H9 (cell line): Measurements from ENCODE around the gene PHKA1. TPM values are rescaled to one million over a fixed set of nuclear protein-coding genes. Genes with fewer than 3 reads are reported as not detected.

Source experiments
- DNase-seq: peaks from one replicate; pipeline ENCODE4 v3.0.0-alpha.2; 2017
- H2AFZ ChIP-seq: one replicate; pipeline ENCODE4 v1.6.1; 2013; ENCODE audit warnings: mild to moderate bottlenecking, low read length, control low read depth, moderate library complexity
- H2AK5ac ChIP-seq: 2 replicates; pipeline ENCODE4 v1.6.1; 2013; ENCODE audit warnings: low read length, control low read depth, mixed read lengths; ENCODE audit not compliant: insufficient read length
- H2BK120ac ChIP-seq: one replicate; pipeline ENCODE4 v1.6.1; 2013; ENCODE audit warnings: low read depth, mild to moderate bottlenecking, low read length, control low read depth, inconsistent platforms; ENCODE audit not compliant: poor library complexity, severe bottlenecking
- H2BK12ac ChIP-seq: 2 replicates; pipeline ENCODE4 v1.6.1; 2013; ENCODE audit warnings: low read length, control low read depth, mixed read lengths, low read depth; ENCODE audit not compliant: insufficient read length
- H2BK15ac ChIP-seq: 2 replicates; pipeline ENCODE4 v1.6.1; 2013; ENCODE audit warnings: low read depth, low read length, control low read depth
- H2BK20ac ChIP-seq: one replicate; pipeline ENCODE4 v1.6.1; 2013; ENCODE audit warnings: low read depth, mild to moderate bottlenecking, low read length, control low read depth, inconsistent platforms; ENCODE audit not compliant: poor library complexity, severe bottlenecking
- H2BK5ac ChIP-seq: 2 replicates; pipeline ENCODE4 v1.6.1; 2013; ENCODE audit warnings: low read length, control low read depth, mixed read lengths; ENCODE audit not compliant: insufficient read length
- H3K14ac ChIP-seq: 2 replicates; pipeline ENCODE4 v1.6.1; 2013; ENCODE audit warnings: low read length, control low read depth; ENCODE audit not compliant: insufficient read depth
- H3K18ac ChIP-seq: 2 replicates; pipeline ENCODE4 v1.6.1; 2013; ENCODE audit warnings: low read depth, mild to moderate bottlenecking, mixed read lengths, low read length, control low read depth; ENCODE audit not compliant: insufficient read length
- H3K23ac ChIP-seq: 2 replicates; pipeline ENCODE4 v1.6.1; 2013; ENCODE audit warnings: low read length, control low read depth, mixed read lengths, low read depth; ENCODE audit not compliant: insufficient read length
- H3K23me2 ChIP-seq: 2 replicates; pipeline ENCODE4 v1.6.1; 2013; ENCODE audit warnings: low read depth, mild to moderate bottlenecking, mixed read lengths, low read length, control low read depth; ENCODE audit not compliant: insufficient read length, poor library complexity, severe bottlenecking
- H3K27ac ChIP-seq: 2 replicates; pipeline ENCODE4 v1.5.1; 2013; ENCODE audit warnings: low read length, control low read depth, mixed read lengths, low read depth; ENCODE audit not compliant: insufficient read length
- H3K27me3 ChIP-seq: 2 replicates; pipeline ENCODE4 v1.6.1; 2013; ENCODE audit warnings: low read length, control low read depth, inconsistent platforms; ENCODE audit not compliant: insufficient read depth
- H3K4ac ChIP-seq: 2 replicates; pipeline ENCODE4 v1.6.1; 2013; ENCODE audit warnings: low read depth, mild to moderate bottlenecking, control low read depth, inconsistent platforms, low read length, moderate library complexity
- H3K4me1 ChIP-seq: 2 replicates; pipeline ENCODE4 v1.6.1; 2013; ENCODE audit warnings: low read length, control low read depth, inconsistent platforms; ENCODE audit not compliant: insufficient read depth
- H3K4me2 ChIP-seq: 2 replicates; pipeline ENCODE4 v1.6.1; 2013; ENCODE audit warnings: low read length, control low read depth, mixed read lengths; ENCODE audit not compliant: insufficient read length, insufficient read depth
- H3K56ac ChIP-seq: 2 replicates; pipeline ENCODE4 v1.6.1; 2013; ENCODE audit warnings: low read depth, mild to moderate bottlenecking, mixed read lengths, low read length, control low read depth; ENCODE audit not compliant: insufficient read length
- H3K79me1 ChIP-seq: 2 replicates; pipeline ENCODE4 v1.6.1; 2013; ENCODE audit warnings: low read depth, mild to moderate bottlenecking, moderate library complexity, low read length, control low read depth, inconsistent platforms; ENCODE audit not compliant: insufficient read depth, poor library complexity, severe bottlenecking
- H3K79me2 ChIP-seq: 2 replicates; pipeline ENCODE4 v1.6.1; 2013; ENCODE audit warnings: low read length, control low read depth, inconsistent platforms; ENCODE audit not compliant: insufficient read depth
- H3K9ac ChIP-seq: 2 replicates; pipeline ENCODE4 v1.6.1; 2013; ENCODE audit warnings: low read length, control low read depth, mixed read lengths; ENCODE audit not compliant: insufficient read length; ENCODE audit errors: extremely low read depth
- H3K9me3 ChIP-seq: one replicate; pipeline ENCODE4 v1.6.1; 2013; ENCODE audit warnings: low read depth, low read length, inconsistent platforms; ENCODE audit not compliant: control insufficient read depth
- H3T11ph ChIP-seq: one replicate; pipeline ENCODE4 v1.6.1; 2013; ENCODE audit warnings: mild to moderate bottlenecking, low read length, control low read depth, inconsistent platforms
- H4K20me1 ChIP-seq: one replicate; pipeline ENCODE4 v1.6.1; 2013; ENCODE audit not compliant: control insufficient read depth, insufficient read length, insufficient read depth
- H4K5ac ChIP-seq: 2 replicates; pipeline ENCODE4 v1.6.1; 2013; ENCODE audit warnings: low read depth, mild to moderate bottlenecking, mixed read lengths, low read length, control low read depth; ENCODE audit not compliant: insufficient read length
- H4K8ac ChIP-seq: replicated peaks from 2 replicates; pipeline ENCODE4 v1.6.1; 2013; ENCODE audit warnings: low read length, control low read depth, mixed read lengths, low read depth; ENCODE audit not compliant: insufficient read length
- H4K91ac ChIP-seq: 2 replicates; pipeline ENCODE4 v1.6.1; 2013; ENCODE audit warnings: low read depth, mild to moderate bottlenecking, moderate library complexity, mixed read lengths, low read length, control low read depth; ENCODE audit not compliant: insufficient read length
- H3K27ac Mint-ChIP-seq, 3 experiments: 2 replicates in 2 of 3; 3 replicates in 1 of 3; pipeline ENCODE4 v1.8.0; 2020 to 2021; ENCODE audit warnings: mixed read lengths in 3 of 3, mild to moderate bottlenecking in 1 of 3, moderate library complexity in 1 of 3
- H3K27me3 Mint-ChIP-seq: 2 replicates; pipeline ENCODE4 v1.8.0; 2021; ENCODE audit warnings: low read depth, mild to moderate bottlenecking, moderate library complexity, mixed read lengths
- H3K36me3 Mint-ChIP-seq, 3 experiments: 2 replicates in 2 of 3; 3 replicates in 1 of 3; pipeline ENCODE4 v1.8.0; 2020 to 2021; ENCODE audit warnings: low read depth in 3 of 3, mixed read lengths in 3 of 3; ENCODE audit not compliant: insufficient read depth in 1 of 3
- H3K4me1 Mint-ChIP-seq, 2 experiments: 2 replicates each; pipeline ENCODE4 v1.8.0; 2020; ENCODE audit warnings: mixed read lengths in 2 of 2
- H3K4me3 Mint-ChIP-seq, 2 experiments: 2 replicates in 1 of 2; 3 replicates in 1 of 2; pipeline ENCODE4 v1.8.0; 2020 to 2021; ENCODE audit warnings: mild to moderate bottlenecking in 2 of 2, mixed read lengths in 2 of 2, moderate library complexity in 1 of 2
- H3K9me3 Mint-ChIP-seq, 2 experiments: 2 replicates in 1 of 2; 3 replicates in 1 of 2; pipeline ENCODE4 v1.8.0; 2020; ENCODE audit warnings: mild to moderate bottlenecking in 2 of 2, mixed read lengths in 2 of 2, moderate library complexity in 1 of 2
- WGBS: extraction: QIAGEN DNeasy Blood & Tissue Kit; methylation state at CpG from one replicate; pipeline ENCODE4 v1.1.7; 2013; ENCODE audit warnings: missing lambda C conversion rate, low lambda C conversion rate, mixed read lengths; ENCODE audit not compliant: insufficient read length; ENCODE audit errors: extremely low coverage; 5-methylcytosine and 5-hydroxymethylcytosine counted together
- total RNA-seq: library from RNA; stranded (reverse); gene quantifications from 2 replicates; pipeline ENCODE4 v1.2.1, GENCODE V29; 2021
- TF ChIP-seq, protein P1 (sequence below): fragments of 200-600 bp; sonication (generic); conservative IDR thresholded peaks from 3 replicates; pipeline ENCODE4 v1.8.0; 2021; ENCODE audit warnings: antibody characterized with exemption, mild to moderate bottlenecking

The PHKA1 gene
- total RNA-seq, 1 experiment from 2014 or later = 6.6 TPM

DNA sequence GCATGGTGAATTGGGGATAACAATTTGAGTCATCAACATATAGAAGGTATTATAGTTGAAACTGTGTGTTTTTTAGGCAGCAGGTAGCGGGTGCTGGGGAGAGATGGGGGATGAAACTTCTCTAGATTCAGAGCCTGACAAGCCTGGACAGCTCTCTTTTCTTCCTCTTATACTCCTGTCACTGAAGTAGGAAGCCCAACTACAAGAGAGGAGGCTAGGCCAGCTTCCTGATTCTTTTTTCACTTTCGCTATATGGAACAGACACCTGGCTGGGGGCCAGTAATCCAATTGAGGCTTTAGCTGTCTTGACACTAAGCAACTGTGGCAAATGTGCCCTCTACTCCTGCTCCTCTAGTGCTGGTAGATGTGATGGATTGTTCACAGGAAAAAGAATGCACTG lies 69.2 kb downstream of the PHKA1 start:
- no peak overlapping the region for H3K27ac ChIP-seq
- no peak overlapping the region for H4K91ac ChIP-seq
- H3K4me2 ChIP-seq = no peak overlapping the region
- H4K8ac ChIP-seq = no peak overlapping the region
- Mint-ChIP-seq H3K4me1 (no peaks in the 10 kb centered on the region), H3K9me3 (peaks cover 20 to 33% of the 10 kb centered on the region in 2 experiments), H3K27me3 (no peaks in the 10 kb centered on the region), H3K4me3 (no peak overlapping the region), H3K27ac (no peak overlapping the region), H3K36me3 (peaks cover 0 to 3% (median 0%) of the 10 kb centered on the region in 3 experiments; a peak in 1 of 7 replicates)
- H3K14ac ChIP-seq = no peak overlapping the region
- H3K18ac ChIP-seq = no peak overlapping the region
- no peak overlapping the region for H3K4ac ChIP-seq
- H3T11ph ChIP-seq = no peak overlapping the region
- H3K79me1 ChIP-seq = no peaks in the 10 kb centered on the region
- no peak overlapping the region for H2BK20ac ChIP-seq
- no peak overlapping the region for H4K5ac ChIP-seq
- H3K9me3 ChIP-seq = peaks cover 22% of the 10 kb centered on the region
- H3K23ac ChIP-seq = no peak overlapping the region
- H3K56ac ChIP-seq = no peak overlapping the region
- H2BK12ac ChIP-seq = no peak overlapping the region
- H2BK120ac ChIP-seq = no peak overlapping the region
- H2AFZ ChIP-seq = no peak overlapping the region
- H3K79me2 ChIP-seq = no peaks in the 10 kb centered on the region
- H4K20me1 ChIP-seq = no peaks in the 10 kb centered on the region
- no peak overlapping the region for H3K9ac ChIP-seq
- H2BK5ac ChIP-seq = no peak overlapping the region
- DNase-seq = no peak
- TF ChIP-seq, protein P1, sequence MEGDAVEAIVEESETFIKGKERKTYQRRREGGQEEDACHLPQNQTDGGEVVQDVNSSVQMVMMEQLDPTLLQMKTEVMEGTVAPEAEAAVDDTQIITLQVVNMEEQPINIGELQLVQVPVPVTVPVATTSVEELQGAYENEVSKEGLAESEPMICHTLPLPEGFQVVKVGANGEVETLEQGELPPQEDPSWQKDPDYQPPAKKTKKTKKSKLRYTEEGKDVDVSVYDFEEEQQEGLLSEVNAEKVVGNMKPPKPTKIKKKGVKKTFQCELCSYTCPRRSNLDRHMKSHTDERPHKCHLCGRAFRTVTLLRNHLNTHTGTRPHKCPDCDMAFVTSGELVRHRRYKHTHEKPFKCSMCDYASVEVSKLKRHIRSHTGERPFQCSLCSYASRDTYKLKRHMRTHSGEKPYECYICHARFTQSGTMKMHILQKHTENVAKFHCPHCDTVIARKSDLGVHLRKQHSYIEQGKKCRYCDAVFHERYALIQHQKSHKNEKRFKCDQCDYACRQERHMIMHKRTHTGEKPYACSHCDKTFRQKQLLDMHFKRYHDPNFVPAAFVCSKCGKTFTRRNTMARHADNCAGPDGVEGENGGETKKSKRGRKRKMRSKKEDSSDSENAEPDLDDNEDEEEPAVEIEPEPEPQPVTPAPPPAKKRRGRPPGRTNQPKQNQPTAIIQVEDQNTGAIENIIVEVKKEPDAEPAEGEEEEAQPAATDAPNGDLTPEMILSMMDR = no peak
- H3K4me1 ChIP-seq = no peaks in the 10 kb centered on the region
- H3K27me3 ChIP-seq = no peaks in the 10 kb centered on the region
- WGBS = no CpG with 5 or more reads among the region's 2 CpGs
- no peaks in the 10 kb centered on the region for H3K23me2 ChIP-seq
- H2AK5ac ChIP-seq = no peak overlapping the region
- no peak overlapping the region for H2BK15ac ChIP-seq
